GM21825 (cell line): ENCODE measurements around the gene CCL11.

Experiments
- ATAC-seq: cut with Tn5 transposase; IDR thresholded peaks from one replicate; pipeline ENCODE4 v1.9.1; 2021; ENCODE audit warnings: mild to moderate bottlenecking, moderate library complexity; ENCODE audit not compliant: unreplicated experiment

Gene CCL11

DNA sequence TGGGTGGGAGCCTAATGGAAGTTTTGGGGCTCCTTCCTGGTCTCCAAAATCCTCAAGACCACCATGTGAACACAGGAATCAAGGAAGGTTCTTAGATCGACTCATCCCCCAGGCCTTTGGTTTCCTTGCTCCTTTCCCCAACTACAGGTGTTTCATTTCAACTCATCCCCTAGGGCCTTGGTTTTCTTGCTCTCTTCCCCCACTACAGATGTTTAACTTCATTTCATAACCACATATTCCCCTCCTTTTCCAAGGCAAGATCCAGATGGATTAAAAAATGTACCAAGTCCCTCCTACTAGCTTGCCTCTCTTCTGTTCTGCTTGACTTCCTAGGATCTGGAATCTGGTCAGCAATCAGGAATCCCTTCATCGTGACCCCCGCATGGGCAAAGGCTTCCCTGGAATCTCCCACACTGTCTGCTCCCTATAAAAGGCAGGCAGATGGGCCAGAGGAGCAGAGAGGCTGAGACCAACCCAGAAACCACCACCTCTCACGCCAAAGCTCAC, at the start of gene CCL11:
Gene CCL11, plus strand, starts transcription at position 457 of the 507 bp plus-strand sequence. CDS start 67 bp downstream, outside the sequence.
- no peak for ATAC-seq

DNA sequence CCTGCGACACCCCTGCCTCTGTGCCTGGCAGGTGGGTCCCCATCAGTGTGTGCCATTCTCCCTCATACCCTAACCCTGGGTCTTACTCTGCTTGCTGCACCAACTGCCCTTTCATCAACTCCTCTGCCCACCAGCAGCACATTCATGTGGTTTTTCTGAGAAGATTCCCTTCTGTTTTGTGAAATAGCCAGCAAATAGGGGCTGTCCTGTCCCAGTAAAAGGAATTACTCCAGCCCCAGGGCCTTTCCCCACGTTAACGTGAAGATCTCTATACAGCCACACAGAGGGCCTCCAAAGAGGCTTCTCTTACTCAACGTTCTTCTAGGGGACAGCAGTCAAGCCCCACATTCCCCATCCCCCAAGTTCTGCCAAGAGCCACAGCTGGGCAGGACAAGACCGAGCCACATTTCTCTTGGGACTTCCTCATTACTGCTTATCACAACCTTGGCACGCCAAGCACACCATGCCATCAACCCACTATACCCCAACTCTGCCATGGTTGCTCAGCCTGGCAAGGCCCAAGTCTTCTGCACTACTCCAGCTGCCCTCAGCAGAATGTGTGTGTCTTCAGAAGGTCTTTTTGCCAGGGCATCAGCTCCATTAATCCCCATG, 49.2 kb upstream of the CCL11 start:
- no peak for ATAC-seq

- ATAC-seq, result no peak
These were observed 48.1 kb upstream of the CCL11 start for GRCh38 chr17:34237458-34237857.

DNA sequence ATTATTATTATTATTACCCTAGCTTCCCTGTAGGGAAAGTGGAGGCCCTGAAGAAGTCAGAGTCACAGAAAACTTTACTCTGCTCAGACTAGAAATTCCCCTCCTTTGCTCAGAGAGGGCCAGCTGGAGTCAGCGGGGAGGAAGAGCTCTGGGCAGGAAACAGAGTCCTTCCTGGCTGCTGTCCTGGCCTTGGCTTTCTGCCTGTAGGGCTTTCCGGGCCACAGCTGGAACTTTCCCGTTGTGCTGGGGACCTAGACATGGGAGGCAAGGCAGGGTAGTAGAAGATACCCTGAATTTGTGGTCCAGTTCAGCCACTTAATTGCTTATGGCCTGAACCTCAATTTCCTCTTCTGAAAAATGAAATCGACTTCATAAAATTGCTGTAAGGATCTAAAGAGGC, 44.5 kb upstream of the CCL11 start:
- no peak for ATAC-seq

DNA sequence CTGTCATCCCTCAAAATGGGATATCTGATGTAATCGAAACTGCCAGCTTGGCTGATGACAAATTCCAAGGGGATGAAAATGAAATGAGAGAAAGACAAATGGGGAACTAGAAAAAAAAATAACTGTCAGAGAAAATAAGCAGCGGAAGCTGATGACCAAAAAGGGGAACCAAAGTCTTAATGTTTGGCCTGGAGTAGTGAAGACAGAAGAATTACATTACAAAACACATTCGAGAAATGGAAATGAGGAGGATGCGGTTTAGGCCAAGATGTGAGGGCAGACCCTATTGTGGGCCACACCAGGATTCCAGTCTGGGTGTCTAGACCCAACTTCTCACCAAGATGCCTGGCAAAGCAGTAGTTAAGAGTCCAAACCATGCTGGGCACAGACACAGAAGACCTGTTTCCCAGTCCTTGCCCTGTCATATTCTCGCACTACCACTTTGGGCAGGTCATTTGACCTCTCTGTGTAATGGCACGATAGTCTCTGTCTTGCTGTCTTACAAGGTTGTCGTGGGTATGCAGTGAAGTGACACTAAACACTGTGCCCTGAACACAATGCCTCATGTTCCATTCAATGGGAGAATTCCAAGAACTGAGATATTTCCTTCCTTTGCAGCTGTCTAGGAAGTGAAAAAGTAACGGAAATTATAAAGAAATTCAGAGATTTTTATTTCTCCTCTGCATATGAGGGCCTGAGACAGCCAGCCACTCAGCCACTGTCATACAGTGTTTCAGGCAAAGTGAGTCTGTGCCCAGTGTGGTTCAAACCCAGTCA, 42.8 kb upstream of the CCL11 start:
- no peak for ATAC-seq

DNA sequence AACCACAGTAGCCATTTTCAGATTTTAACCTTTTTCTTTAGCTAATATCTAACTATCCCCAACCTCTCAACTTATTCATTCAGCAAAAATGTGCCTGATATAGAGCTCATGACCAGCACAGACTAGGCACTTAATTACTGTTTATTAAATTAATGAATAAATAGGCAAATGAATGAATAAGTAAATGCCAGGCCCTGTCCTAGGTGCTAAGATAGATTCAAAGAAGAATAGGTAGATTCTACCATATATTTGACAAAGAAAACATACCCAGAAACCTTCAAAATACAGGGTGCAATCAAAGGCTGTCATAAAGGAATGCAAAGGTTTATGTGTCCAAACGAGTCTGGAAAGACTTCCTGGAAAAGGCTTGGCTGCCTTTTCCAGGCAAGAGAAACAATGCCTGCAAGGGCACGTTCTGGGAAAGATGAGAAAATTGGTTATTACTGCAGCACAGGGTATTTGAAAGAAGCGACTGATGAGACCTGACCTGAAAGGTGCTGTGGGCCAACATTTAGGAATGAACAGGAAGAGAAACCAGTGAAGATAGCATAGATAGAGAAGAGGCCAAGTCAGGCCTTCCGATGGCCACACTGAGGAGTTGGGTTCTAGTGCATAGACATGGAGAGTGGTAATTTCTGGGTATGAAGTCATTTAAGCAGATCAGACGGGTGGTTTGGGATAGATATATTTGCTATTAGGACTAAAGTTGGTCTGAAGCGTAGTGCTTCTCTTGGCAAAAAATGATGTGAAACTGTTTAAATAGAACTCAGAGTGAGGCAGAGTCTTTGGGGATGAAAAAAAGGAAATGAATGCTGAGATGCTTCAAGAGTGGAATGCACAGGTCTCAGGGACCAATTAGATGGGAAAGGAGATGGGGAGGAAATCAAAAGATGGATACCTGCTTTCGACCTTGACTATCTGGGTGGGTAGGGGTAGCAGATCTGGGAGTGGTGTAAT, 41.9 kb upstream of the CCL11 start:
- no peak for ATAC-seq

DNA sequence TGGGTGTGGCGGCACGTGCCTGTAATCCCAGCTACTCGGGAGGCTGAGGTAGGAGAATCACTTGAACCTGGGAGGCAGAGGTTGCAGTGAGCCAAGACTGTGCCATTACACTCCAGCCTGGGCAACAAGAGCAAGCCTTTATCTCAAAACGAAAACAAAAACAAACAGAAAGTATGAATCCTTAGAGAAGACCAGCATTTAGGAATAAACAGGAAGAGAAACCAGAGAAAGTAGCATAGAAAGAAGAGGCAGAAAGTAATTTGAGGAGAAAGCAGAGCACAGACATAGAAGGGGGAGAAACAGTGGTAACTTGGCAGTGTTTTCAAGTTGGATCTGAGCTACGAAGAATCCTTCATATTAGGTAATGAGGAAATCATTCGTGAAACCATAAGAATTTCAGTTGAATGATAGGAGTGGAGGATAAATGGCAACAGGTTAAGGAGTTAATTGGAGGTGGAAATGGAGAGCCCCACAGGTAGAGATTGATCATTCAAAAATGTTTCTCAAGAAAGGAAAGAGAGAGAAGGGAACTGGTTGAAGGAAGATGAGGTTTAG, 40.1 kb upstream of the CCL11 start:
- ATAC-seq, result no peak

- ATAC-seq, result no peak
These were observed 39.1 kb upstream of the CCL11 start for GRCh38 chr17:34246446-34246845.

DNA sequence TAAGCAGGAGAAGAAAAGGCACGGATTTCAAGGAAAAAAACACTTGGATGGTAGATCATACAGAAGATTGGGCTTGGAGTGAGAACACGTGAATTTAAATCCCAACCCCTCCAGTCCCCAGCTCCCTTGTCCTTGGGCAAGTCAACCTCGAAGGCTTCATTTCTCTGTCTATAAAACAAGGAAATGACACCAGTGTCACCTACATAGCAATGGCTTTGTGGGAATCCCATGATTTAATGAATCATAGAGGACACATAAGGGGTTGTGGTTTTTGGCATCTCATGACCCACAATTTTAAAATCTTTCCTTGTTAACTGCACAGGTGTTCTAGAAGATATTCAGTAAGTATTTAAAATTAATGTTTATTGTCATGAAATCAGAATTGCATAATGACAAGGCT, 38.7 kb upstream of the CCL11 start:
- no peak for ATAC-seq

GRCh38 chr17:34248511-34249024, 37.0 kb upstream of the CCL11 start:
- no peak for ATAC-seq

DNA sequence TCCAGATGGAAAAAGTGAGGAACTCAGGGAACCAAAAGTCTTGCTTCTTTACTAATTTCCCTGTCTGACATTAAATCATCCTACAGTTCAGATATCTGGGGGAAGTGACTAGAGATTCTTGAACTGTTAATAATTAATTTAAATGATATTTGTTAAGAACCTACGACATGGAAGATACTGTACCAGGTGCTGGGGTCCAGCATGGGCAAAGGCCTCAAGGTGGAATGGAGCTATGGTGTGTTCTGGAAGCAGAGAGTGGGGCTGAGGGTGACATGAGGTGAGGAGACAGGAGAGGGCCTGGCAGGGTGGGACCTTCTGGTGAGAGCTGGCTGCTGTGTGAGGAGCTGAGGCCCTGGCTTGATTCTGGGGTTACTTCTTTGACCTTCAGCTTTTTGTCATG, 36.5 kb upstream of the CCL11 start:
- no peak for ATAC-seq

- no peak for ATAC-seq
These were observed 36.1 kb upstream of the CCL11 start for GRCh38 chr17:34249478-34249877.

DNA sequence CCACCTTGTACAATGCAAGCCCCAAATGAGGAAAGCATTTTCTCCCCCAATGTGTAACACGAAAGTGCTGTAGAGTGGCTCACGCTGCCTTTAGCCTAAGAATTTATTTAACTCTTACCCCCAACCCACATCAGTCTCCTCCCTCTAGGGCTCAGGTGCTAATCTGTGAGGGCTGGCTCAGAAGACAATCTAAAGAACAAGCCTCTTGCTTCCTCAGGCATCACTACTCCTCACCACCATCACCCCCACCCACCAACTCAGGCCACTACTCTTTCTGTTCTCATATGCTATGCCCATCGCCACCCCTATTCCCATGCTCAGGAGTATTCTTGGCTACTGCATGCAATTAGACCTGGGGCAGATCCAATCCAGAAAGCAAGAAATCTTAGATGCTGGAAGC, 34.4 kb upstream of the CCL11 start:
- no peak for ATAC-seq

DNA sequence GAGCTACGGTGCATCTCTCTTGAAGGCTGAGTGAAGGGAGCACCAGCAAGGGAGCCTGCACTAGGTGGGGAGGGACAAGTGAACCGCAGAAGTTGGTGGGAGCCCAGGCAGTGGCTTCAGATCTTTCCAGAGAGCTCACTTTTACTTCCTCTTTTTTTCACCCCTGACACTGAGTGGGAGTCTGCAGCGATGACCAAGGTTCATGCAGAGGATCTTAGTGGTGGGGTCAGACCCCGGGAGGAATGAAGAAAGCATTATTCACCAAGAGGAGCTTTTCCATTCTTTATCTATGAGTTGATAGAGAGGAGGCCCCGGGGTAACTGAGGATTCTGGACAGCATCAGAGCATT, 33.5 kb upstream of the CCL11 start:
- no peak for ATAC-seq

DNA sequence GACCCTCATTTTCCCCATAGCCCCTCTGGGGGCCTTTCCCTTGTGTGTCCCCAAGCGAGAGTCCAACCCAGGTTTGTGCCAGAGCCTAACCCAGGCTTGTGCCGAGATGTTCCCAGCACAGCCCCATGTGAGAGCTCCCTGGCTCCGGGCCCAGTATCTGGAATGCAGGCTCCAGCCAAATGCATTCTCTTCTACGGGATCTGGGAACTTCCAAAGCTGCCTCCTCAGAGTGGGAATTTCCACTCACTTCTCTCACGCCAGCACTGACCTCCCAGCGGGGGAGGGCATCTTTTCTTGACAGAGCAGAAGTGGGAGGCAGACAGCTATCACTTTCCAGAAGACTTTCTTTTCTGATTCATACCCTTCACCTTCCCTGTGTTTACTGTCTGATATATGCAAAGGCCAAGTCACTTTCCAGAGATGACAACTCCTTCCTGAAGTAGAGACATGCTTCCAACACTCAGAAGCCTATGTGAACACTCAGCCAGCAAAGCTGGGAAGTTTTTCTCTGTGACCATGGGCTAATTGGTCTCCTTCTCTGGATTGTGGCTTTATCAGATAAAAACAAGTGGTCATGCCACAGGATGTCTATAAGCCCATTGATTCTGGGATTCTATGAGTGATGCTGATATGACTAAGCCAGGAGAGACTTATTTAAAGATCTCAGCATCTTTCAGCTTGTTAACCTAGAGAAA, 33.0 kb upstream of the CCL11 start:
- no peak for ATAC-seq

DNA sequence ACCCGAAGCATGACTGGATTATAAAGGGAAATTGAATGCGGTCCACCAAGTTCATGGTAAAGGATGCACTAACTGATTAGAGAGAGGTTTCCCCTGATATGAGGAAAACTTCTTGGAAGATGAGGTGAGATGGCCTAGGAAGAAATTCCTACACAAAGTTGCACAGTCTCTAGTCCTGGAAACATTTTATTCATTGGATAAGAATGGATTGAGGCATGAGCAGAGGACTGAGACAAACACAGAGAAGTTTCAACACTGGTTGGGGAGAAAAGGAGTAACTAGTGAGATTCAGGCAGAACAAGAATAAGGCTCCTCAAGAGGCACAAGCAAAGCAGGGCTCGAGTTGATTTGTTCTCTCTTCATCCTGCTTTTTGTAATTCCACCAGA, 32.4 kb upstream of the CCL11 start:
- ATAC-seq, result no peak

DNA sequence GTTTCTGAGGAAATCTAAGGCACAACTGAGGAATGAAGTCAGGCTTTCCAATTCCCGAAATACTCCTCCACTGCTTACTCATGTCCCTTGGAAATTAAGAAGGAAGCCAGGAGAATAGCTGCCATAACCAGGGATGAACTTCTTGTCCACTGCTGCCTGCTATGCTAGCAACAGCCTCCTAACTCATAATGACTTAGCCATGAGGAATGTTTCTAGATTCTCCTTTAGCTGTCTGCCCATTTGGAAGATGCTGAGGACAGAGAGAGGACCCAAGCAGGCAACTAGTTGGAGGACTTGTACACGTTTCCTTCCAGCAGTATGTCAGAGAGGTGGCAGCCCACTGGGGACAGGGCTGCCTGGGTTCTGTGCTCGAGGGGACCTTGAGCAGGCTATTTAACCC, 31.4 kb upstream of the CCL11 start:
- no peak for ATAC-seq

GRCh38 chr17:34254651-34255380, 30.7 kb upstream of the CCL11 start, which contains the start of gene CCL2:
TSS of gene CCL2 (plus strand) at chr17:34255285. CDS start at chr17:34255350, 65 bp downstream.
- ATAC-seq, result no peak

GRCh38 chr17:34255381-34255732, 30.2 kb upstream of the CCL11 start:
- no peak for ATAC-seq

DNA sequence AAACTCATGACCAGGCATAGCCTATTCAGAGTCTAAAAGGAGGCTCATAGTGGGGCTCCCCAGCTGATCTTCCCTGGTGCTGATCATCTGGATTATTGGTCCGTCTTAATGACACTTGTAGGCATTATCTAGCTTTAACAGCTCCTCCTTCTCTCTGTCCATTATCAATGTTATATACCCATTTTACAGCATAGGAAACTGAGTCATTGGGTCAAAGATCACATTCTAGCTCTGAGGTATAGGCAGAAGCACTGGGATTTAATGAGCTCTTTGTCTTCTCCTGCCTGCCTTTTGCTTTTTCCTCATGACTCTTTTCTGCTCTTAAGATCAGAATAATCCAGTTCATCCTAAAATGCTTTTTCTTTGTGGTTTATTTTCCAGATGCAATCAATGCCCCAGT, 29.7 kb upstream of the CCL11 start:
- no peak for ATAC-seq
